CD1c-positive myeloid dendritic cell (primary cell): ENCODE data around the gene WASF2.

Experiments used
- DNase-seq: peaks from one replicate; pipeline ENCODE4 v3.0.0-alpha.2; 2016; ENCODE audit errors: extremely low spot score

The WASF2 gene

GRCh38 chr1:27358928-27359313 lies 131.0 kb downstream of the WASF2 start:
- DNase-seq = no peak

GRCh38 chr1:27358038-27358927 lies 131.7 kb downstream of the WASF2 start:
- no peak for DNase-seq

GRCh38 chr1:27357281-27358037 lies 132.5 kb downstream of the WASF2 start:
- peak; percentile 89 for DNase-seq

- DNase-seq = peak; percentile 7
Observed at GRCh38 chr1:27356619-27357280, 133.2 kb downstream of the WASF2 start.

- no peak for DNase-seq
Observed at GRCh38 chr1:27356277-27356618, 133.7 kb downstream of the WASF2 start.

- DNase-seq = no peak
Observed at GRCh38 chr1:27355683-27356082, 134.3 kb downstream of the WASF2 start.
